HG03066 (cell line): ENCODE results near the gene ASB15.

ENCODE experiments used
- ATAC-seq: cut with Tn5 transposase; IDR thresholded peaks from one replicate; pipeline ENCODE4 v1.9.1; 2021; ENCODE audit warnings: low read depth; ENCODE audit not compliant: unreplicated experiment

Gene ASB15

GRCh38 chr7:123594813-123595241, 6.8 kb upstream of the ASB15 start:
- ATAC-seq = no peak

GRCh38 chr7:123598657-123599056, 3.0 kb upstream of the ASB15 start:
- ATAC-seq = no peak

GRCh38 chr7:123599766-123600165, 1.9 kb upstream of the ASB15 start:
- no peak for ATAC-seq

GRCh38 chr7:123600876-123601275, 745 bp upstream of the ASB15 start:
- ATAC-seq = no peak

GRCh38 chr7:123602648-123603047, 1.0 kb downstream of the ASB15 start:
- no peak for ATAC-seq

- ATAC-seq = no peak
Measured at GRCh38 chr7:123604739-123605138, 3.1 kb downstream of the ASB15 start.

GRCh38 chr7:123607423-123607975, 5.9 kb downstream of the ASB15 start:
- no peak for ATAC-seq

- no peak for ATAC-seq
Measured at GRCh38 chr7:123608991-123609882, 7.6 kb downstream of the ASB15 start.

GRCh38 chr7:123609883-123610239, 8.2 kb downstream of the ASB15 start:
- no peak for ATAC-seq

GRCh38 chr7:123612024-123612423, 10.4 kb downstream of the ASB15 start:
- ATAC-seq = no peak

GRCh38 chr7:123615344-123615743, 13.7 kb downstream of the ASB15 start:
- ATAC-seq = no peak

GRCh38 chr7:123616223-123616622, 14.6 kb downstream of the ASB15 start:
- no peak for ATAC-seq

- ATAC-seq = no peak
Measured at GRCh38 chr7:123621707-123622106, 20.1 kb downstream of the ASB15 start.

- ATAC-seq = no peak
Measured at GRCh38 chr7:123622660-123623386, 21.2 kb downstream of the ASB15 start.

- ATAC-seq = peak; percentile 90
Measured at GRCh38 chr7:123624527-123625183, 23.0 kb downstream of the ASB15 start.

- no peak for ATAC-seq
Measured at GRCh38 chr7:123625254-123625653, 23.6 kb downstream of the ASB15 start.

- no peak for ATAC-seq
Measured at GRCh38 chr7:123627851-123628250, 26.2 kb downstream of the ASB15 start.

- no peak for ATAC-seq
Measured at GRCh38 chr7:123628829-123629228, 27.2 kb downstream of the ASB15 start.

GRCh38 chr7:123629281-123629680, 27.7 kb downstream of the ASB15 start:
- ATAC-seq = no peak

- no peak for ATAC-seq
Measured at GRCh38 chr7:123632808-123633207, 31.2 kb downstream of the ASB15 start.

- ATAC-seq = no peak
Measured at GRCh38 chr7:123633553-123633952, 31.9 kb downstream of the ASB15 start.
